B cell (primary cell): ENCODE results near the gene BLM. TPM values are rescaled to one million over a fixed set of nuclear protein-coding genes. Genes with fewer than 3 reads are reported as not detected.

ENCODE experiments used
- ATAC-seq: fragments of 200-7000 bp; cut with Tn5 transposase; one replicate; pipeline ENCODE4 v1.10.0; 2021; ENCODE audit warnings: low read depth, mild to moderate bottlenecking, moderate number of reproducible peaks, moderate library complexity
- CTCF ChIA-PET: fragments of 350-600 bp; sonication (Branson Sonifier 250); formaldehyde crosslinking; loops from one replicate; lab custom pipeline; 2021; ENCODE audit warnings: antibody characterized with exemption, inconsistent platforms; lab: Charles Lee
- POLR2A ChIA-PET: fragments of 350-600 bp; sonication (Branson Sonifier 250); formaldehyde crosslinking; loops from one replicate; lab custom pipeline; 2021; ENCODE audit warnings: antibody characterized with exemption; lab: Charles Lee
- DNase-seq: peaks from one replicate; pipeline ENCODE4 v3.0.0; 2013
- H2AFZ ChIP-seq: 2 replicates; pipeline ENCODE4 v1.6.1; 2012; ENCODE audit warnings: mild to moderate bottlenecking, low read depth, low read length; ENCODE audit not compliant: insufficient read depth, poor library complexity, severe bottlenecking
- H3K27ac ChIP-seq, 2 donors: 1 replicate in 1 of 2; 2 replicates in 1 of 2; pipeline ENCODE4 v1.5.1; 2012 to 2013; ENCODE audit warnings: low read length in 2 of 2, mild to moderate bottlenecking in 2 of 2, moderate library complexity in 1 of 2
- H3K27me3 ChIP-seq, 4 experiments: fragments of 200-600 bp in 1 of 4; sonication (generic) in 1 of 4; replicated peaks in 1 of 4; 1 replicate in 2 of 4; 2 replicates in 2 of 4; pipeline versions ENCODE4 v1.6.1 to v1.7.0; 2013 to 2016; ENCODE audit warnings: low read length in 3 of 4, mild to moderate bottlenecking in 2 of 4, mixed read lengths in 1 of 4, moderate library complexity in 1 of 4; ENCODE audit not compliant: insufficient read depth in 4 of 4, control insufficient read depth in 3 of 4; ENCODE audit errors: control extremely low read depth in 1 of 4
- H3K36me3 ChIP-seq, 2 experiments: replicated peaks in 1 of 2; 1 replicate in 1 of 2; 2 replicates in 1 of 2; pipeline versions ENCODE4 v1.6.1 to v1.7.1; 2013; ENCODE audit warnings: low read length in 1 of 2; ENCODE audit not compliant: insufficient read depth in 2 of 2, control insufficient read depth in 1 of 2; ENCODE audit errors: control extremely low read depth in 1 of 2, extremely low read depth in 1 of 2
- H3K4me1 ChIP-seq, 2 donors: fragments of 200-600 bp in 1 of 2; sonication (generic) in 1 of 2; 1 replicate in 1 of 2; 2 replicates in 1 of 2; pipeline versions ENCODE4 v1.5.1 to v1.6.1; 2013 to 2017; ENCODE audit warnings: low read length in 2 of 2; ENCODE audit not compliant: control insufficient read depth in 2 of 2, insufficient read depth in 2 of 2
- H3K4me2 ChIP-seq: replicated peaks from 2 replicates; pipeline ENCODE3; 2012; ENCODE audit warnings: mild to moderate bottlenecking, low read depth, low read length; ENCODE audit not compliant: poor library complexity, severe bottlenecking
- H3K4me3 ChIP-seq, 5 experiments: fragments of 200-600 bp in 1 of 5; sonication (generic) in 1 of 5; 1 replicate in 3 of 5; 2 replicates in 2 of 5; pipeline versions ENCODE4 v1.5.1 to v1.7.0; 2011 to 2016; ENCODE audit warnings: low read length in 4 of 5, mild to moderate bottlenecking in 4 of 5, low read depth in 2 of 5, control low read depth in 1 of 5, moderate library complexity in 1 of 5; ENCODE audit not compliant: insufficient read depth in 1 of 5; ENCODE audit errors: control extremely low read depth in 1 of 5, extremely low read depth in 1 of 5
- H3K79me2 ChIP-seq: fragments of 200-600 bp; sonication (generic); one replicate; pipeline ENCODE4 v1.6.0; 2016; ENCODE audit warnings: low read length; ENCODE audit not compliant: control insufficient read depth, insufficient read depth
- H3K9ac ChIP-seq: fragments of 200-600 bp; sonication (generic); 2 replicates; pipeline ENCODE4 v1.6.1; 2017; ENCODE audit warnings: mild to moderate bottlenecking, low read length, moderate library complexity
- H3K9me3 ChIP-seq, 3 donors: one replicate each; pipeline versions ENCODE4 v1.6.1 to v1.7.1; 2013; ENCODE audit warnings: low read length in 2 of 3; ENCODE audit not compliant: control insufficient read depth in 2 of 3, insufficient read depth in 1 of 3; ENCODE audit errors: control extremely low read depth in 1 of 3
- H4K20me1 ChIP-seq: 2 replicates; pipeline ENCODE4 v1.6.0; 2012; ENCODE audit warnings: mild to moderate bottlenecking, low read length; ENCODE audit not compliant: insufficient read depth, control insufficient read depth, poor library complexity, severe bottlenecking
- H3K27ac Mint-ChIP-seq: one replicate; pipeline ENCODE4 v1.8.0; 2021; ENCODE audit warnings: mixed read lengths
- H3K27me3 Mint-ChIP-seq: one replicate; pipeline ENCODE4 v1.8.0; 2021; ENCODE audit warnings: mixed read lengths
- H3K4me1 Mint-ChIP-seq: one replicate; pipeline ENCODE4 v1.8.0; 2021; ENCODE audit warnings: mixed read lengths
- H3K4me3 Mint-ChIP-seq: one replicate; pipeline ENCODE4 v1.8.0; 2021; ENCODE audit warnings: mixed read lengths
- H3K9me3 Mint-ChIP-seq: one replicate; pipeline ENCODE4 v1.8.0; 2022; ENCODE audit warnings: mixed read lengths; ENCODE audit not compliant: insufficient read depth
- EZH2 ChIP-seq: IDR thresholded peaks from 2 replicates; pipeline ENCODE4 v1.6.1; 2012; ENCODE audit warnings: borderline replicate concordance, low read depth, mild to moderate bottlenecking, moderate library complexity, low read length; ENCODE audit not compliant: insufficient read depth, poor library complexity, severe bottlenecking
- WGBS: methylation state at CpG from one replicate; pipeline ENCODE4 v1.1.5; 2013; ENCODE audit warnings: missing lambda C conversion rate; ENCODE audit not compliant: insufficient coverage; 5-methylcytosine and 5-hydroxymethylcytosine counted together
- intact Hi-C: fragments of 100-400 bp; cut with micrococcal nuclease; formaldehyde crosslinking; loops from one replicate; pipeline ENCODE4 v1.10.0; 2022
- polyA plus RNA-seq: library from polyadenylated mRNA; depleted of rRNA; stranded (reverse); fragments of >200 nt; gene quantifications from 2 replicates; pipeline ENCODE4 v1.2.3, GENCODE V29; 2012
- total RNA-seq, 2 donors: library from RNA; stranded (reverse); fragments of 120-200 nt in 1 of 2; gene quantifications; 1 replicate in 1 of 2; 2 replicates in 1 of 2; pipeline versions ENCODE4 v1.2.3 to v1.2.4, GENCODE V29; 2013 to 2022
- TF ChIP-seq, protein P1 (sequence below): fragments of 200-600 bp; IDR thresholded peaks from one replicate; pipeline ENCODE4 v1.8.0; 2022; ENCODE audit warnings: antibody characterized with exemption, mild to moderate bottlenecking

The BLM gene
- total and polyA plus RNA-seq, 2 donors (not counting 1 experiment from before 2014, with no cell fraction given) = 5.2 to 17.4 TPM

GRCh38 chr15:90816401-90817116 is 99.4 kb downstream of the BLM start:
- peaks cover 0 to 12% of the 10 kb centered on the region in 2 experiments for H3K36me3 ChIP-seq
- no peak for DNase-seq
- Mint-ChIP-seq H3K9me3 (no peaks in the 10 kb centered on the region), H3K4me1 (peaks cover 42% of the 10 kb centered on the region), H3K27me3 (no peaks in the 10 kb centered on the region), H3K4me3 (no peak overlapping the region), H3K27ac (peak overlapping the region; percentile 53)
- no peak overlapping the region for H3K9ac ChIP-seq
- H3K79me2 ChIP-seq = no peaks in the 10 kb centered on the region
- TF ChIP-seq, protein P1, sequence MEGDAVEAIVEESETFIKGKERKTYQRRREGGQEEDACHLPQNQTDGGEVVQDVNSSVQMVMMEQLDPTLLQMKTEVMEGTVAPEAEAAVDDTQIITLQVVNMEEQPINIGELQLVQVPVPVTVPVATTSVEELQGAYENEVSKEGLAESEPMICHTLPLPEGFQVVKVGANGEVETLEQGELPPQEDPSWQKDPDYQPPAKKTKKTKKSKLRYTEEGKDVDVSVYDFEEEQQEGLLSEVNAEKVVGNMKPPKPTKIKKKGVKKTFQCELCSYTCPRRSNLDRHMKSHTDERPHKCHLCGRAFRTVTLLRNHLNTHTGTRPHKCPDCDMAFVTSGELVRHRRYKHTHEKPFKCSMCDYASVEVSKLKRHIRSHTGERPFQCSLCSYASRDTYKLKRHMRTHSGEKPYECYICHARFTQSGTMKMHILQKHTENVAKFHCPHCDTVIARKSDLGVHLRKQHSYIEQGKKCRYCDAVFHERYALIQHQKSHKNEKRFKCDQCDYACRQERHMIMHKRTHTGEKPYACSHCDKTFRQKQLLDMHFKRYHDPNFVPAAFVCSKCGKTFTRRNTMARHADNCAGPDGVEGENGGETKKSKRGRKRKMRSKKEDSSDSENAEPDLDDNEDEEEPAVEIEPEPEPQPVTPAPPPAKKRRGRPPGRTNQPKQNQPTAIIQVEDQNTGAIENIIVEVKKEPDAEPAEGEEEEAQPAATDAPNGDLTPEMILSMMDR = no peak
- TF ChIP-seq EZH2 = no peak
- no peak overlapping the region for H3K4me3 ChIP-seq
- H4K20me1 ChIP-seq = no peaks in the 10 kb centered on the region
- no peak overlapping the region for H2AFZ ChIP-seq
- H3K9me3 ChIP-seq = no peaks in the 10 kb centered on the region
- no peak overlapping the region for H3K27ac ChIP-seq
- no peak for ATAC-seq
- no peak overlapping the region for H3K4me2 ChIP-seq
- 81% methylated on average over 13 of the region's 15 CpGs for WGBS
- no peaks in the 10 kb centered on the region for H3K27me3 ChIP-seq
- CTCF ChIA-PET = interaction anchor here (0.7 to 3.8 kb wide), 6 partner anchors 8 to 69 kb away, joined by 3 to 72 read pairs (median 12); partner anchors contain the start of gene FES
- intact Hi-C loops = no loop called here
- POLR2A ChIA-PET = interaction anchor here (0.6 to 2.1 kb wide), 3 partner anchors 8 to 94 kb away, joined by 3 to 11 read pairs (median 3); no protein-coding TSS in a partner anchor
- peaks cover 18 to 29% of the 10 kb centered on the region in 2 donors for H3K4me1 ChIP-seq
